Parathyroid adenoma (tissue), 2 donors: ENCODE data around the gene PARD3B.

ENCODE experiments used
- H2AFZ ChIP-seq: fragments of 300-600 bp; sonication (generic); one replicate; pipeline ENCODE4 v1.7.0; 2017; ENCODE audit warnings: antibody characterized with exemption, mild to moderate bottlenecking
- H3K27ac ChIP-seq: fragments of 300-600 bp; sonication (generic); one replicate; pipeline ENCODE4 v1.7.0; 2017
- H3K27me3 ChIP-seq: fragments of 300-600 bp; sonication (generic); one replicate; pipeline ENCODE4 v1.7.0; 2017; ENCODE audit warnings: low read length; ENCODE audit not compliant: control insufficient read depth, insufficient read depth
- H3K36me3 ChIP-seq: fragments of 300-600 bp; sonication (generic); one replicate; pipeline ENCODE4 v1.7.0; 2017; ENCODE audit warnings: low read length; ENCODE audit not compliant: control insufficient read depth, insufficient read depth
- H3K4me1 ChIP-seq: fragments of 300-600 bp; sonication (generic); one replicate; pipeline ENCODE4 v1.7.0; 2017; ENCODE audit warnings: control low read depth
- H3K4me2 ChIP-seq: fragments of 300-600 bp; sonication (generic); one replicate; pipeline ENCODE4 v1.7.0; 2017; ENCODE audit warnings: low read length
- H3K4me3 ChIP-seq: fragments of 300-600 bp; sonication (generic); one replicate; pipeline ENCODE4 v1.7.0; 2017; ENCODE audit warnings: low read depth, low read length
- H3K79me2 ChIP-seq: fragments of 300-600 bp; sonication (generic); one replicate; pipeline ENCODE4 v1.7.0; 2017; ENCODE audit warnings: control low read depth
- H3K9ac ChIP-seq: fragments of 300-600 bp; sonication (generic); one replicate; pipeline ENCODE4 v1.7.0; 2017; ENCODE audit warnings: mild to moderate bottlenecking
- H3K9me3 ChIP-seq: fragments of 300-600 bp; sonication (generic); one replicate; pipeline ENCODE4 v1.7.0; 2017; ENCODE audit warnings: low read length; ENCODE audit not compliant: control insufficient read depth
- TF ChIP-seq, protein P1 (sequence below): fragments of 300-600 bp; sonication (generic); IDR thresholded peaks from one replicate; pipeline ENCODE4 v1.7.0; 2017; ENCODE audit warnings: antibody characterized with exemption, mild to moderate bottlenecking
- donor health status: primary hyperparathyroidism.

The PARD3B gene

DNA sequence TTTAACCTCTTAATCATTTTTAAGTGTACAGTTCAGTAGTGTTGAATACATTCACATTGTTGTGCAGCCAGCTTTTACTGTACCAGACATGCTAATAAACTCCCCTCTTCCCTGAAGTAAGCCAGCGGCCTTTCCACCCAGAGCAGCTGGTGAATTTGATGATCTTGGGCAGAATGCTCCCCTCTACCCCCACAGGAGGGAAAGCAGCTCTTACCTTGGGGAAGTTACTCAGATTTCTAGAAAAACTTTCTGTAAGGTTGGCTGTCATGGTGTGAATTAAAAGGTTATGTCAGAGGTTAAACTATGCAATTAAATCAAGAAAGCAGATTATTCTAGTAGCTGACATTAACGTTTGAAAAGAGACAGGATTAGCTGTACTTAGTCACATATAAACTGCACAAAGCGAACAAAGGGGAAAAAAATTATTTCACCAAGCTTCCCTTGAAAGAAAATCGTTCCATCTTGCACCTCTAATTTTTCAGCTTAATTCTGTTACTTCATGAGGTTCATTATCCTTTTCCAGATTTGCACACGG, 738.5 kb downstream of the PARD3B start:
- H3K4me3 ChIP-seq: no peak overlapping the region
- TF ChIP-seq, protein P1, sequence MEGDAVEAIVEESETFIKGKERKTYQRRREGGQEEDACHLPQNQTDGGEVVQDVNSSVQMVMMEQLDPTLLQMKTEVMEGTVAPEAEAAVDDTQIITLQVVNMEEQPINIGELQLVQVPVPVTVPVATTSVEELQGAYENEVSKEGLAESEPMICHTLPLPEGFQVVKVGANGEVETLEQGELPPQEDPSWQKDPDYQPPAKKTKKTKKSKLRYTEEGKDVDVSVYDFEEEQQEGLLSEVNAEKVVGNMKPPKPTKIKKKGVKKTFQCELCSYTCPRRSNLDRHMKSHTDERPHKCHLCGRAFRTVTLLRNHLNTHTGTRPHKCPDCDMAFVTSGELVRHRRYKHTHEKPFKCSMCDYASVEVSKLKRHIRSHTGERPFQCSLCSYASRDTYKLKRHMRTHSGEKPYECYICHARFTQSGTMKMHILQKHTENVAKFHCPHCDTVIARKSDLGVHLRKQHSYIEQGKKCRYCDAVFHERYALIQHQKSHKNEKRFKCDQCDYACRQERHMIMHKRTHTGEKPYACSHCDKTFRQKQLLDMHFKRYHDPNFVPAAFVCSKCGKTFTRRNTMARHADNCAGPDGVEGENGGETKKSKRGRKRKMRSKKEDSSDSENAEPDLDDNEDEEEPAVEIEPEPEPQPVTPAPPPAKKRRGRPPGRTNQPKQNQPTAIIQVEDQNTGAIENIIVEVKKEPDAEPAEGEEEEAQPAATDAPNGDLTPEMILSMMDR: no peak
- H2AFZ ChIP-seq: no peak overlapping the region
- H3K27ac ChIP-seq: no peak overlapping the region
- no peaks in the 10 kb centered on the region for H3K4me1 ChIP-seq
- no peak overlapping the region for H3K9ac ChIP-seq
- no peaks in the 10 kb centered on the region for H3K36me3 ChIP-seq
- H3K9me3 ChIP-seq: no peaks in the 10 kb centered on the region
- no peaks in the 10 kb centered on the region for H3K27me3 ChIP-seq
- no peaks in the 10 kb centered on the region for H3K79me2 ChIP-seq
- no peak overlapping the region for H3K4me2 ChIP-seq

DNA sequence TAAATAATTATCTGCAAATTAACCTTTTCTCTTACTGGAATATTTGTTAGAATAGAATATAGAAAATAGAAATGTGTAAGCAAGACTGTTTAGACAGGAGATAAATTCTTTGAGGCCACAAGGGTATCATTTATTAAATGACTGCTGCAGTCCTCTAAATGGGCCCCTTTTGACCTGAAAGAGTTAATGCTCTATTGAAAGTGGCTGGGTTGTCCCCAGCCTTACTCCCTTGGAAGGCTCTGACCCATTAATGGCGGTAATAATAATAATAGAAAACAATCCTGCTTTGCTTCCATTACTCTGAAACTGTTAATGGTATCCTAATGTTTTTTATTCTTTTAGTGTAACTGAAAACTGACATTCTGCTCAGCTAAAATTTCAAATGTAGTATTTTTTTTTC, 739.1 kb downstream of the PARD3B start:
- Histone ChIP-seq H3K79me2 (no peaks in the 10 kb centered on the region), H3K36me3 (no peaks in the 10 kb centered on the region), H3K4me1 (no peaks in the 10 kb centered on the region), H3K27ac (no peak overlapping the region), H3K9me3 (no peaks in the 10 kb centered on the region), H3K27me3 (no peaks in the 10 kb centered on the region), H2AFZ (no peak overlapping the region), H3K4me3 (no peak overlapping the region), H3K4me2 (no peak overlapping the region), H3K9ac (no peak overlapping the region)
- TF ChIP-seq, protein P1: no peak

DNA sequence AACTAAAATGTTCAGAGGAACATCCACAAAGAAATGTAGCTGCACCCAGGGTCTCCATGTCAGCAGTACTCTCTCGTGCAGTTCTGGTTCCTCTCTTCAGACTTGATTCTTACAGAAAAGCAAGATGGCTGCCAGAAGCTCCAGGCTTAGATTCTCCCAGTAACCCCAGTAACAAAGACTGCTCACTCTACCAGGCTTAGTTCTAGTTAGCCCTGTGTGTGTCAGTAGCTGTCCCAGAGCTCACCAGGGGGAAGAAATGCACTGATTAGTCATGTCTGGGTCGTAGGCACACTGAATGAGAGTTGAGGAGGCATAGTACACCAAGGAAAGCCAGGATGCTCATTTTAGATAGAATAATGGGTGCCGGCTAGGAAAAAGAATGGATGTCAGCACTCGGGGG, 742.0 kb downstream of the PARD3B start:
- no peaks in the 10 kb centered on the region for H3K79me2 ChIP-seq
- H3K4me2 ChIP-seq: no peak overlapping the region
- H3K9me3 ChIP-seq: no peaks in the 10 kb centered on the region
- H3K4me1 ChIP-seq: no peaks in the 10 kb centered on the region
- no peaks in the 10 kb centered on the region for H3K27me3 ChIP-seq
- no peak overlapping the region for H3K9ac ChIP-seq
- no peaks in the 10 kb centered on the region for H3K36me3 ChIP-seq
- H3K27ac ChIP-seq: no peak overlapping the region
- TF ChIP-seq, protein P1: no peak
- no peak overlapping the region for H3K4me3 ChIP-seq
- no peak overlapping the region for H2AFZ ChIP-seq

DNA sequence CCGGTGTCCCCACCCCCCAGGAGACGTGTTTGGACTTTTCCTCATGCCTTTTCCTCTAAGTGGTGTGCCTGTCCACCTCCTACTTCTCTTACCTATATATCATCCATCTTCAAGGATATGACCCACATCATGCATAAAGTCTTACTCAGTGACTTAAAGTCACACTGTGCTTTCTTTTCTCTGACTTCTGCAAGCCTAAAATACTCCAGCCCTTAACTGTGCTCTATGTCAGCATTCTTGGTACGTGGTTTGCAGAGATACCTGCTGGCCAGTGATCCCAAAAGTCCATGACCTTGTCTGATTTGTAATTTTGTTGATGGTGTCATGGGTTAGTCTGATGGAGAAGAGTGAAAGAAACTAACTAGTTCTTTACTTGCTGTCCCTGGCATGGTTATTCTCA, 743.4 kb downstream of the PARD3B start:
- Histone ChIP-seq H3K36me3 (no peaks in the 10 kb centered on the region), H3K27me3 (no peaks in the 10 kb centered on the region), H3K4me1 (no peaks in the 10 kb centered on the region), H3K79me2 (no peaks in the 10 kb centered on the region), H3K9ac (no peak overlapping the region), H3K27ac (no peak overlapping the region), H2AFZ (no peak overlapping the region), H3K4me3 (no peak overlapping the region), H3K4me2 (no peak overlapping the region), H3K9me3 (no peaks in the 10 kb centered on the region)
- TF ChIP-seq, protein P1: no peak

DNA sequence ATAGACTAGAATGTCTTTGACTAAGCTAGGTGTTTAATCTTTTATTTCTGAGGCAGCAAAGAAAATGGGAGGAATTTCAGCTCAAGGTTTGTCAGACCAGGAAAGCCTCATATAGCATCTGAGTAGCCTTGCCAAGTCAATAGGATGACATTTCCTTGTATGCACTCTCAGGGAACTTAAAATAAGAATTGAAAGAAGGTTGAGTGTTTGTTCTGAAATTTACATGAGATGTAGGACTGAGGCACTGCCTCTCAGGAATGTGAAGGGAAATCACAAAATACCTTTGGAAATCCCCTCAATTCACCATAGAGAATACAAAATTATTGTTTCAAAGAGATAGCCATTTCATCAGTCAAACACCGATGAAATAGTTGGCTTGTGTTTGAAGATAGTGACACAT, 745.0 kb downstream of the PARD3B start:
- H3K4me2 ChIP-seq: no peak overlapping the region
- H3K36me3 ChIP-seq: no peaks in the 10 kb centered on the region
- TF ChIP-seq, protein P1: no peak
- H3K9me3 ChIP-seq: no peaks in the 10 kb centered on the region
- no peak overlapping the region for H3K27ac ChIP-seq
- H3K4me1 ChIP-seq: no peaks in the 10 kb centered on the region
- no peak overlapping the region for H2AFZ ChIP-seq
- H3K79me2 ChIP-seq: no peaks in the 10 kb centered on the region
- H3K4me3 ChIP-seq: no peak overlapping the region
- H3K27me3 ChIP-seq: no peaks in the 10 kb centered on the region
- no peak overlapping the region for H3K9ac ChIP-seq
